Fibroblast of the aortic adventitia (primary cell): ENCODE data around the gene FOSL1. TPM values are rescaled to one million over a fixed set of nuclear protein-coding genes. Genes with fewer than 3 reads are reported as not detected.

Experiments used
- DNase-seq: peaks from one replicate; pipeline ENCODE4 v3.0.0-alpha.2; 2010; ENCODE audit warnings: low read depth
- H3K4me3 ChIP-seq: 2 replicates; pipeline ENCODE4 v1.5.1; 2011; ENCODE audit warnings: low read depth, mild to moderate bottlenecking, control low read depth, low read length, moderate library complexity
- CTCF ChIP-seq: IDR thresholded peaks from 2 replicates; pipeline ENCODE4 v1.5.1; 2011; ENCODE audit warnings: mild to moderate bottlenecking, low read length, control low read depth, inconsistent platforms; ENCODE audit not compliant: insufficient read depth
- total RNA-seq: library from RNA; depleted of rRNA; stranded (reverse); fragments of >200 nt; gene quantifications from 2 replicates; pipeline ENCODE4 v1.2.3, GENCODE V29; 2012; ENCODE audit warnings: low replicate concordance

FOSL1 gene
- total RNA-seq, 1 donor: 73.9 TPM

- no peak for TF ChIP-seq CTCF
- peak; percentile 65 for DNase-seq
- H3K4me3 ChIP-seq: peak overlapping the region; percentile 87
Measured at GRCh38 chr11:65899356-65900124, 648 bp downstream of the FOSL1 start.

GRCh38 chr11:65898656-65899355 is 1.4 kb downstream of the FOSL1 start:
- peak overlapping the region; percentile 87 for H3K4me3 ChIP-seq
- peak; percentile 58 for DNase-seq
- TF ChIP-seq CTCF: no peak

- DNase-seq: peak; percentile 49
- TF ChIP-seq CTCF: no peak
- H3K4me3 ChIP-seq: peak overlapping the region; percentile 14
Measured at GRCh38 chr11:65897020-65897471, 3.1 kb downstream of the FOSL1 start.

GRCh38 chr11:65896034-65896999 is 3.9 kb downstream of the FOSL1 start:
- no peak for TF ChIP-seq CTCF
- H3K4me3 ChIP-seq: peak overlapping the region; percentile 14
- DNase-seq: no peak

- no peak overlapping the region for H3K4me3 ChIP-seq
- TF ChIP-seq CTCF: no peak
- no peak for DNase-seq
Measured at GRCh38 chr11:65895482-65895981, 4.7 kb downstream of the FOSL1 start.

- no peak for DNase-seq
- no peak overlapping the region for H3K4me3 ChIP-seq
- TF ChIP-seq CTCF: no peak
Measured at GRCh38 chr11:65894034-65894591, 6.1 kb downstream of the FOSL1 start.
